A673 (cell line): ENCODE data around the gene ANKRD44. TPM values are rescaled to one million over a fixed set of nuclear protein-coding genes. Genes with fewer than 3 reads are reported as not detected.

Experiments
- BruUV-seq: library from RNA; stranded (reverse); fragments of 400-500 nt; replicated peaks from 2 replicates; lab custom pipeline; 2021; lab: Mats Ljungman, UMichigan
- CTCF ChIA-PET: fragments of 300-600 bp; sonication (Branson Sonifier 250); formaldehyde crosslinking; loops from one replicate; lab custom pipeline; 2022; ENCODE audit warnings: antibody characterized with exemption; lab: Charles Lee
- POLR2A ChIA-PET: fragments of 300-600 bp; sonication (Branson Sonifier 250); formaldehyde crosslinking; loops from one replicate; lab custom pipeline; 2022; ENCODE audit warnings: antibody characterized with exemption; ENCODE audit not compliant: low non-redundant PET; lab: Charles Lee
- DNase-seq: peaks from one replicate; pipeline ENCODE4 v3.0.0-alpha.2; 2015; ENCODE audit warnings: low spot score
- H3K27ac ChIP-seq: fragments of 200-600 bp; sonication (generic); 2 replicates; pipeline ENCODE4 v1.5.1; 2016; ENCODE audit warnings: mixed run types, low read depth, mild to moderate bottlenecking, mixed read lengths, antibody characterized with exemption, low read length; ENCODE audit not compliant: poor library complexity, severe bottlenecking
- H3K27me3 ChIP-seq: fragments of 200-600 bp; sonication (generic); replicated peaks from 2 replicates; pipeline ENCODE4 v1.6.1; 2017; ENCODE audit warnings: mixed run types, low read depth, mild to moderate bottlenecking, mixed read lengths, antibody characterized with exemption, low read length; ENCODE audit not compliant: insufficient read depth, poor library complexity
- H3K36me3 ChIP-seq: fragments of 200-600 bp; sonication (generic); 2 replicates; pipeline ENCODE4 v1.6.1; 2016; ENCODE audit warnings: mixed run types, mild to moderate bottlenecking, mixed read lengths, antibody characterized with exemption, low read length; ENCODE audit not compliant: insufficient read depth, poor library complexity, severe bottlenecking
- H3K4me1 ChIP-seq: fragments of 200-600 bp; sonication (generic); 2 replicates; pipeline ENCODE4 v1.6.1; 2017; ENCODE audit warnings: mixed run types, mild to moderate bottlenecking, mixed read lengths, antibody characterized with exemption, low read length; ENCODE audit not compliant: insufficient read depth, poor library complexity, severe bottlenecking
- H3K4me3 ChIP-seq: fragments of 200-600 bp; sonication (generic); 2 replicates; pipeline ENCODE4 v1.5.1; 2016; ENCODE audit warnings: low read depth, mixed run types, mild to moderate bottlenecking, mixed read lengths, low read length; ENCODE audit not compliant: poor library complexity, severe bottlenecking
- H3K9me3 ChIP-seq: fragments of 200-600 bp; sonication (generic); 2 replicates; pipeline ENCODE4 v1.6.1; 2016; ENCODE audit warnings: mixed run types, low read depth, mild to moderate bottlenecking, mixed read lengths, antibody characterized with exemption, low read length; ENCODE audit not compliant: poor library complexity, severe bottlenecking
- CTCF ChIP-seq: fragments of 300-800, 200-600 bp; sonication (generic); conservative IDR thresholded peaks from 2 replicates; pipeline ENCODE4 v1.5.1; 2017; ENCODE audit warnings: low read depth, mild to moderate bottlenecking, antibody characterized with exemption, low read length, moderate library complexity, mixed read lengths
- EZH2 ChIP-seq: fragments of 200-600 bp; sonication (generic); IDR thresholded peaks from 2 replicates; pipeline ENCODE4 v1.6.1; 2017; ENCODE audit warnings: borderline replicate concordance, low read depth, mild to moderate bottlenecking, mixed read lengths, antibody characterized with exemption, low read length; ENCODE audit not compliant: poor library complexity, severe bottlenecking
- intact Hi-C: fragments of 100-400 bp; cut with micrococcal nuclease; formaldehyde crosslinking; loops from one replicate; pipeline ENCODE4 v1.10.0; 2022; ENCODE audit not compliant: unreplicated experiment
- total RNA-seq: library from RNA; stranded (reverse); gene quantifications from 2 replicates; pipeline ENCODE4 v1.2.3, GENCODE V29; 2021

Gene ANKRD44
- total RNA-seq, 1 experiment from 2014 or later, result 17.0 TPM

- BruUV-seq, result no TSS peak
Observed at GRCh38 chr2:196984903-196985302, 325.7 kb downstream of the ANKRD44 start.

GRCh38 chr2:196983934-196984333, 326.6 kb downstream of the ANKRD44 start:
- Histone ChIP-seq H3K4me3 (no peak overlapping the region), H3K4me1 (peaks cover 44% of the 10 kb centered on the region), H3K27ac (no peak overlapping the region), H3K36me3 (no peaks in the 10 kb centered on the region), H3K27me3 (no peaks in the 10 kb centered on the region), H3K9me3 (no peaks in the 10 kb centered on the region)
- intact Hi-C loops, result no loop called here
- TF ChIP-seq CTCF, result no peak
- TF ChIP-seq EZH2, result no peak
- no peak for DNase-seq
- no TSS peak for BruUV-seq
- ChIA-PET POLR2A (no interaction called here), CTCF (no interaction called here)

More at GRCh38 chr2:196984903-196985302, 325.7 kb downstream of the ANKRD44 start:
- Histone ChIP-seq H3K4me3 (no peak overlapping the region), H3K4me1 (peaks cover 51% of the 10 kb centered on the region), H3K9me3 (no peaks in the 10 kb centered on the region), H3K27me3 (no peaks in the 10 kb centered on the region), H3K36me3 (no peaks in the 10 kb centered on the region), H3K27ac (peak overlapping the region; percentile 20)
- ChIA-PET POLR2A (no interaction called here), CTCF (no interaction called here)
- intact Hi-C loops, result no loop called here
- DNase-seq, result no peak
- no peak for TF ChIP-seq EZH2
- TF ChIP-seq CTCF, result no peak

- TF ChIP-seq EZH2 (no peak), CTCF (no peak)
- peaks cover 18% of the 10 kb centered on the region for H3K4me1 ChIP-seq
- no peaks in the 10 kb centered on the region for H3K9me3 ChIP-seq
- POLR2A ChIA-PET, result no interaction called here
- DNase-seq, result peak; percentile 43
- no peak overlapping the region for H3K27ac ChIP-seq
- BruUV-seq, result no TSS peak
- H3K27me3 ChIP-seq, result no peaks in the 10 kb centered on the region
- intact Hi-C loops, result no loop called here
- H3K4me3 ChIP-seq, result no peak overlapping the region
- H3K36me3 ChIP-seq, result no peaks in the 10 kb centered on the region
- CTCF ChIA-PET, result no interaction called here
Observed at GRCh38 chr2:196980473-196980872, 330.1 kb downstream of the ANKRD44 start.
